SK-N-MC (cell line): ENCODE measurements around the gene NDUFS7.
"Not testable (repeated sequence)": the region's sequence is repeated elsewhere in the genome, so short reads cannot be mapped to it uniquely, and the experiment has no call there.

Experiments
- DNase-seq: peaks from one replicate; pipeline ENCODE4 v3.0.0-alpha.2; 2011; ENCODE audit warnings: low read depth, low spot score
- H3K27ac ChIP-seq: fragments of 200-600 bp; sonication (generic); 2 replicates; pipeline ENCODE4 v1.5.1; 2016; ENCODE audit warnings: mixed run types
- H3K36me3 ChIP-seq: fragments of 200-600 bp; sonication (generic); 2 replicates; pipeline ENCODE4 v1.6.1; 2017; ENCODE audit warnings: antibody characterized with exemption, low read length, mixed read lengths; ENCODE audit not compliant: insufficient read depth
- H3K4me3 ChIP-seq: fragments of 200-600 bp; sonication (generic); 2 replicates; pipeline ENCODE4 v1.5.1; 2016
- H3K9ac ChIP-seq: fragments of 200-600 bp; sonication (generic); 2 replicates; pipeline ENCODE4 v1.8.0; 2017; ENCODE audit warnings: mixed run types, mixed read lengths; ENCODE audit not compliant: insufficient read length
- H3K9me3 ChIP-seq: fragments of 200-600 bp; sonication (generic); 2 replicates; pipeline ENCODE4 v1.6.1; 2017; ENCODE audit warnings: low read depth, mild to moderate bottlenecking, antibody characterized with exemption, low read length, moderate library complexity, mixed read lengths
- EZH2 ChIP-seq: fragments of 200-600 bp; sonication (generic); IDR thresholded peaks from one replicate; pipeline ENCODE4 v1.6.1; 2017; ENCODE audit warnings: antibody characterized with exemption
- FOXP2 ChIP-seq: optimal IDR thresholded peaks from 2 replicates; pipeline ENCODE3; 2011; ENCODE audit warnings: mild to moderate bottlenecking, moderate library complexity; ENCODE audit not compliant: insufficient read depth; ENCODE audit errors: extremely low read length, control extremely low read depth
- POLR2AphosphoS5 ChIP-seq: IDR thresholded peaks from 2 replicates; pipeline ENCODE4 v1.6.1; 2012; ENCODE audit warnings: mild to moderate bottlenecking, low read depth, low read length, borderline replicate concordance

Gene NDUFS7

DNA sequence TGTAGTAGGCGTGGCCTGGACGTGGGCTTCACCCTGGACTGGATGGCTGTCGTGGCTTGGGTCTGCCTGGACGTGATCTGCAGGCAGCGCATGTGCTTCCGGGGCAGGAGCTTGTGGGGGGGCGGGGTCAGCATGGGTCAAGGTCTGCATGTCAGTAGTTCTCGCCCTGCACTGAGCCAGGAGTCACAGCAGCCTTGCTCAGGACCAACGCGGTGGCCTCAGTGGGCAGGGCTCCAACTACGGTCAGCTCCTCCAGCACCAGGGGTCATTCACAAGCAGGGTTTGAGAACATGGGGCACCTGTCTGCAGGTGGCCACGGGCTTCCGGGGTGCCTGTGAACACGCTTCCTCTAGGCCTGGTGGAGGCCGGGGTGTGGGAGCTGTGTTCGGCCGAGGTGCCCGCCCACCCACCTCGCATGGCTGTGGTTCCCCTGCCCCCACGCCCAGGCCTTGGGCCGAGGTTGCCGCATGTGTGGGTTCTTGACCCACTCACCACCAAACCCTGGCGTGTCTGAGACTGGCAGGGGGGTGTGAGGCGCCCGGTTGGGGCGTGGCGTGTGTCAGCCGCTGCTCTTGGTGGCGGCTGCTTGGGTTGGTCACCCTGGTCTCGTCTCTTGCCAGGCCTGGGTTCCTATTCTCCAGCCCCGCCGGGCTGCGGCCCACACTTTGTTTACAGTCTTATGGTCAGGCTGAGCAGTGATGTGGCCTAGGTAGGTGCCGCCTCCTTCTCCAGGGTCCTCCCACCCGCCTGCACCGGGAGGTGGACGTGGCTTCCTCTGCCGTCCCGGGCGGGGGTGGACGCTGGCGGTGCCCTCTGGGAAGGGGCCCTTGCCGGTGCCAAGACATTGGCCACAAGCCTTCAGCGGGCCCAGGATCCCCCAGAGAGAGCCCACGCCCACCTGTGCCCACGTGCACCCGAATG, 49.7 kb downstream of the NDUFS7 start:
- Histone ChIP-seq H3K27ac (no peak overlapping the region), H3K4me3 (no peak overlapping the region), H3K9me3 (no peaks in the 10 kb centered on the region), H3K36me3 (peaks cover 55% of the 10 kb centered on the region), H3K9ac (no peak overlapping the region)
- TF ChIP-seq FOXP2 (no peak), EZH2 (no peak), POLR2AphosphoS5 (no peak; the same call in 1 of the 2 replicates)
- DNase-seq: no peak

DNA sequence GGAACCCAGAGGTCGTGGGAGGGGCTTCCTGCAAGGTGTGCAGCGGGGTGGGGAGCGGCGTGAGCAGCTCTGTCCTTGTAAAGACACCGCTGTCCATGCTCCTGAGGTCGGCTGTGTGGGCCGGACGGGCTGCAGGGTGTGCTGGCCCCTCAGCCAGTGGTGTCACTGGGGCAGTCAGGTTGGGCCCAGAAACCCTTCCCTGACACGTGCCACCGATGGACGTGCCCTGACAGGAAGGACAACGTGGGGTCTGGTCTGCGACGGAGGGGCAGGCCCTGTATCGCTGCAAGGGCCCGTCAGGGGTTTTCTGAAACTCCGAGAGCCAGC, 50.3 kb downstream of the NDUFS7 start:
- Histone ChIP-seq H3K9me3 (no peaks in the 10 kb centered on the region), H3K27ac (no peak overlapping the region), H3K9ac (no peak overlapping the region), H3K4me3 (no peak overlapping the region), H3K36me3 (peaks cover 51% of the 10 kb centered on the region)
- DNase-seq: no peak
- no peak for TF ChIP-seq EZH2
- no peak for TF ChIP-seq FOXP2
- no peak for TF ChIP-seq POLR2AphosphoS5

- no peak overlapping the region for H3K9ac ChIP-seq
- no peak overlapping the region for H3K4me3 ChIP-seq
- H3K36me3 ChIP-seq: peaks cover 51% of the 10 kb centered on the region
- peak overlapping the region; percentile 78; the same call in 1 of the 2 replicates for H3K27ac ChIP-seq
- no peak for TF ChIP-seq POLR2AphosphoS5
- TF ChIP-seq EZH2: no peak
- TF ChIP-seq FOXP2: no peak
- no peak for DNase-seq
- no peaks in the 10 kb centered on the region for H3K9me3 ChIP-seq
Measured at GRCh38 chr19:1434577-1435060, 50.9 kb downstream of the NDUFS7 start.

DNA sequence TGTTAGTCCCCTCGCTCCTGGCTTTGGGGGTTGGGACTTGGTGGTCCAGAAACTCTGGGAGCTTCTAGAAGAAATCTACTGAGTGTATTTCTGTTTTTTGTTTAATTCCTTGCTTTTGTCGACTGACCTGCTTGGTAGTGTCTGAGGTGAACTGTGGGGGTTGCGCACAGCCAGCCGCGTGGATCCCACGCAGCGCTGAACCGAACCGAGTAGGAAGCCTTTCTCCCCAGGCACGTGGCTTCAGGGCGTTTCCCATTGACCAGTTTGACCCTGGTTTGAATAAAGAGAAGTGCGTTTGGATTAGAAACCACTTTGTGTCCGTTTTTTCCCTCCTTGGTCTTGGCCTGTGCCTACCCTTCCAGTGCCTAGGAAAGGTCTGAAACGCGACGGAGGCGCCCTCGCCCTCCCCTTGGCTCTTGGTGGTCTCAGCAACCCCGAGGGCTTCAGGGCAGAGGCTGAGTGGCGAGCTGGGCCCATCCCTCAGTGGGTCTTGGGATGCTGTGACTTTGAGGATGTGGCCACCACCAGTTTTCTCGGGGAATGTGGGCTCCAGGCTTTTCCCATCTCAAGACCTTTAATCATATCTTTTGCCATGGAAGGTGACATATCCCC, 51.8 kb downstream of the NDUFS7 start:
- DNase-seq: no peak
- no peak overlapping the region for H3K9ac ChIP-seq
- peaks cover 54% of the 10 kb centered on the region for H3K36me3 ChIP-seq
- H3K27ac ChIP-seq: peak overlapping the region; percentile 78
- no peaks in the 10 kb centered on the region for H3K9me3 ChIP-seq
- TF ChIP-seq POLR2AphosphoS5 (no peak), EZH2 (no peak), FOXP2 (no peak)
- no peak overlapping the region for H3K4me3 ChIP-seq

GRCh38 chr19:1437609-1438008, 53.9 kb downstream of the NDUFS7 start:
- H3K4me3 ChIP-seq: peak overlapping the region; percentile 97

DNA sequence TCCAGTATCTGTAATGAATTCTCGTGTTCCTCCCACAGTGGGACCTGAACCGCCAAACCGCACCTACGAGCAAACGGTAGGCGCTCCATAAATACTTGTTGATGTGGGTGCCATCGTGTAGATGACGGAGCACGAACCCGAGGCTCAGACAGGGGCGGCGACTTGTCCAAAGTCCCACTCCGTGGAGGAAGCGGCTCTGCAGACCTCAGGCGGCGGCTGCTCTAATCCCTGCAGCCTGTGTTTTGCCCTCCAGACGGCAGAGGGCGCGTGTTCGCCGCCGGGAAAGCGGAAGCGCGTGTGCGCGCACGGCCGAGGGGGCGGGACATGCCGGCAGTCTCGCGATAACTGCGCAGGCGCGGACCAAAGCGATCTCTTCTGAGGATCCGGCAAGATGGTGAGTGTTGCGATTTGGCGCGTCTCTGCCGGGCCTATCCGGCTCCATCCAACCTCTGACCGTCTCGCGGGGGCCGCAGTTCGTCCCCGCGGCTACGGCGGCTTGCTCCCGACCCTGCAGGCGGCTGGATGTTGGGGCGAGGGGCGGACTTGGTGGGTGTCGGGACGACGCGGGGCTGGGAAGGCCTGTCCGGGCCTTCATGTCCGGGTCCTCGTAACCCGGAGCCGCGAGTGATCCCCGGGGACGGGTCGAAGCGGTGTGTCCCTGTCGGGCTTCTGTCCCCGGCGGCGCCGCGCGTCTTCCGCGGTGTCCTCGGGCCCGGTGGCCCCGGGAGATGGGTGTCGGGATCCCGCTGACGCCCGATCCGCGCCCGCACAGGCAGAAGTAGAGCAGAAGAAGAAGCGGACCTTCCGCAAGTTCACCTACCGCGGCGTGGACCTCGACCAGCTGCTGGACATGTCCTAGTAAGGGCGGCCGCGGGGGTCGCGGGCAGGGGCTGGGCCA, 54.6 kb downstream of the NDUFS7 start, which contains the start of gene RPS15:
Gene RPS15, plus strand, starts transcription at position 362 of the 898 bp plus-strand sequence. Its CDS starts 30 bp downstream, at position 392.
- Histone ChIP-seq H3K27ac (peak within 1 kb of the TSS; percentile 96), H3K36me3 (peaks cover 54% of the 10 kb centered on the region), H3K4me3 (peak within 1 kb of the TSS; percentile 97), H3K9ac (peak within 1 kb of the TSS; percentile 100), H3K9me3 (no peaks in the 10 kb centered on the region)
- peak; percentile 66 for DNase-seq
- TF ChIP-seq FOXP2 (no peak), EZH2 (no peak), POLR2AphosphoS5 (peak; percentile 99)

More at GRCh38 chr19:1437609-1438008, 53.9 kb downstream of the NDUFS7 start:
- Histone ChIP-seq H3K27ac (peak overlapping the region; percentile 80), H3K9me3 (no peaks in the 10 kb centered on the region), H3K9ac (no peak overlapping the region), H3K36me3 (peaks cover 59% of the 10 kb centered on the region)
- TF ChIP-seq EZH2: no peak
- TF ChIP-seq FOXP2: no peak
- no peak for TF ChIP-seq POLR2AphosphoS5
- no peak for DNase-seq

GRCh38 chr19:1438933-1439354, 55.2 kb downstream of the NDUFS7 start:
- Histone ChIP-seq H3K27ac (peak overlapping the region; percentile 96), H3K36me3 (peaks cover 47% of the 10 kb centered on the region), H3K9ac (peak overlapping the region; percentile 100), H3K9me3 (no peaks in the 10 kb centered on the region), H3K4me3 (peak overlapping the region; percentile 97)
- no peak for DNase-seq
- TF ChIP-seq FOXP2: no peak
- TF ChIP-seq EZH2: no peak
- TF ChIP-seq POLR2AphosphoS5: no peak

DNA sequence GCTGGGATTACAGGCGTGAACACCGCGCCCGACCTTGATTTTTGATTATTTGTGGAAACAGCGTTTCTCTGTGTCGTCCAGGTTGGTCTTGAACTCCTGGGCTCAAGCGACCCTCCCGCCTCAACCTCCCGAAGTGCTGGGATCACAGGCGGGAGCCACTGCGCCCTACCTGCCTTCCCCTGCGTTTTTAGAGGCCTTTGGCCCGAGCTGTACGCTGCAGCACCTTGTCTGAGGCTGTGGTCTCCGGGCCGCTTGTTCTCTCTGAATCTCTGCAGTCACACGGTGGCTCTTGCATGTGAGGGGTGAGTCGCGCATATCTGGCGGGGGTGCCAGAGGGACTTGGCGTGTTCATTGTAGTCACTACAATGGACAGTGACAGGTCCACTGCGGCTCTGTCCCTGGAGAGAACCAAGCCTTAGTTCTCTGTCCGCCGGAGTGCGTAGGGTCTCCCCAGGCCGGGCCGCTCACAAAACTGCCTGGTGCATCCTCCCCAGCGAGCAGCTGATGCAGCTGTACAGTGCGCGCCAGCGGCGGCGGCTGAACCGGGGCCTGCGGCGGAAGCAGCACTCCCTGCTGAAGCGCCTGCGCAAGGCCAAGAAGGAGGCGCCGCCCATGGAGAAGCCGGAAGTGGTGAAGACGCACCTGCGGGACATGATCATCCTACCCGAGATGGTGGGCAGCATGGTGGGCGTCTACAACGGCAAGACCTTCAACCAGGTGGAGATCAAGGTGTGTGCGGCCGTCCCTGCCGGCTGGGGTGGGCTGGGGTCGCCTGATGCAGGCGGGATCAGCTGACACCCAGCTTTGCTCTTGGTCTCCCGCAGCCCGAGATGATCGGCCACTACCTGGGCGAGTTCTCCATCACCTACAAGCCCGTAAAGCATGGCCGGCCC, 56.1 kb downstream of the NDUFS7 start:
- Histone ChIP-seq H3K9ac (peak overlapping the region; percentile 100), H3K36me3 (peaks cover 44% of the 10 kb centered on the region), H3K4me3 (peak overlapping the region; percentile 97), H3K27ac (peak overlapping the region; percentile 96)
- not testable (repeated sequence) for DNase-seq, H3K9me3 ChIP-seq
